Pons (tissue), 1 donor: ENCODE results near the gene KCNAB2.
A peak's percentile ranks its signal among the peaks of the same experiment; 100 is the strongest.
"Not testable (repeated sequence)": the region's sequence is repeated elsewhere in the genome, so short reads cannot be mapped to it uniquely, and the experiment has no call there.

Experiments used
- DNase-seq: peaks from one replicate; pipeline ENCODE4 v3.0.0-alpha.2; 2016; ENCODE audit warnings: low spot score

KCNAB2 gene

GRCh38 chr1:6054596-6054995 is 8.9 kb downstream of the KCNAB2 start:
- DNase-seq = no peak

DNA sequence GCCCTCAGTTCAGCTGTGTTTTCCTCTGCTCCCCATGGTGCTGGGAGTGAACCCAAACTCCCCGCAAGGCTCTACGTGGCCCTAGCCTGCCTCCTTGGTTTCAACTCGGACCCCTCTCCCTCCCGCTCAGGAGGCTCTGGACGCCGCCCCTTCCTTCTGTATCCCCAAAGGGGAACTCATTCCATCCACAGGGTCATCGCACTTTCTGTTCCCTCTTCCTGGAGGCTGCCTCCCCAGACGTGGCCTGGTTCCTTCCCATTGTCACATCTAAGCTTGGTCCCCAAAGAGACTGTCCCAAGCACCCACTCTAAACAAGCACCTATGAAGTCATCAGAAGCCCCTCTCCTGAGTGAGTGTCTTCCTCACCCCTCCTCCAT is 10.9 kb downstream of the KCNAB2 start:
- peak; percentile 42 for DNase-seq

DNA sequence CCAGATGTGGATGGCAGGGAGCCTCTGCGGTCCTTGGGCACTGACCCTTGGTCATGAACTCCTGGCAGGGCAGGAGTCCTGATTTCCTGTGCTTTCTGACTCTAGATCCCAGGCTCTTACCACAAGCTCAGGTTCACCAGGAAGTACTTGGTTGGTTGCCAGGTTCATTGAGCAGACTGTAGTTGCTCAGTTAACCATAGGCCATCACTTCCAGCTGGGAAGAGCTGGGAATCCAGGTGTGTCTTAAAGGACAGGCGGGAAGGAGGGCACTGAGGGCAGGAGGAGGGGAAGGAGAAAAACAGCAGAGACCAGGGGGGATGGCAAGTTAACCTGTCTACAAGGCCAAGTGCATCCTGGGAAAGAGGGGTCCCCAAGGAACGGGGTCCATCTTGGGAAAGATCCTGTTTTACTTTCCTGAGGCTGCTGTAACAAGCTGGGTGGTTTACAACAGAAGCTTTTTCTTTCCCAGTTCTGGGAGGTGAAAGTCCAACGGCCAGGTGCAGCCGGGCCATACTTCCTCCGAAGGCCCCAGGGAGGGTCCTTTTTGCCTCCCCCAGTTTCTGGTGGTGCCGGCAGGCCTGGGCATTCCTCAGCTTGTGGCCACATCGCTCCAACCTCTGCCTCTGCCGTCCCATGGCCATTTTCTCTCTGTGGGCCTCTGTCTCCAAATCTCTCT is 11.6 kb downstream of the KCNAB2 start:
- DNase-seq = no peak

DNA sequence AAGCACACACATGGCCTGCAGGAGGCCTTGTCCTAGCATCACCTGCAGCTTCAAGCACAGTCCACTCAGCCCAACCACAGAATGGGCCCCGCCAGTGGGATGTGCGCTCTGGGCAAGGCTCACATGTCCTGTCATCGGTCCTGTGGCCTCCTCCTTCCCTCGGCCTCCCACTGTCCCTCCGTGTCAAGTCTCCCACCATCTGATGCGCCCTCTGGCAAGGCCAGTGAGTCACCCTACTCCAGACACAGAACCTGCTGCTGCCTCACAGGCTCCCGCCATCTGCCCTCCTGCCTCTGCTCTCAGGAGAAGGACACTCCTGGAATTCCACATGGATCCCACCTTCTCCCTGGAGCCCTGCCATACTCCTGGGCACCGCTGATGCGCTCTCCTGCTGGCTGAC is 14.2 kb downstream of the KCNAB2 start:
- DNase-seq = no peak

DNA sequence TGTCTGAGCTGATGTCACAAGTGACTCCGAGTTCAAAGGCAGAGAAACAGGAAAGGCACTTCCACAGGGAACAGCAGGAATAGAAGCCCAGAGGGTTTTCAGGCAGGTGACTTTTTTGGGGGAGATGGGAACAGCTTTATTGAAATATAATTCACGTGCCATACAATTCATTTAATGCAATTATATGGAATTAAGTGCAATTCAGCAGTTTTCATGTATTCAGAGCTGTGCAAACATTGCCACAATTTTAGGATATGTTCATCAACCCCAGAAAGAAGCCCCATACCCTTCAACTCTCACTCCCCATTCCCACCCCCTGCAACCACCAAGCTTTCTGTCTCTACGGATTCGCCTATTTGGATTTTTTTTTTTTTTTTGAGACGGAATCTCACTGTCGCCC is 17.0 kb downstream of the KCNAB2 start:
- DNase-seq = no peak

DNA sequence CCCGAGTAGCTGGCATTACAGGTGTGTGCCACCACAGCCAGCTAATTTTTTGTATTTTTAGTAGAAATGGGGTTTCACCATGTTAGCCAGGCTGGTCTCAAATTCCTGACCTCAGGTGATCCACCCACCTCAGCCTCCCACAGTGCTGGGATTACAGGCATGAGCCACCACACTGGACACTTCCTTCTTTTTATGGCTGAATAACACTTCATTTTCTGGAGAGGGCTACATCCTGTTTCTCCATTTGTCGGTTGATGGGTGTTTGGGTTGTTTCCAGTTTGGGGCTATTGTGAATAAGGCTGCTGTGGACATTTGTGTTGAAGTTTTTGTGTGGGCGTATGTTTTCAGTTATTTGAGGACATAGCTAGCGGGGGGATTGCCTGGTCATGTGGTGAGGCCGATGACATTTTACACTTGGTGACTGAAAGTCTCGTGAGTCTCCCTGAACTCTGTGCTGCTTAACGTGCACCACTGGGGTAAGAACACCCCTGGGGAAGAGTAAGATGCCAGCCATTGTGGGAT is 17.9 kb downstream of the KCNAB2 start:
- DNase-seq = not testable (repeated sequence)

DNA sequence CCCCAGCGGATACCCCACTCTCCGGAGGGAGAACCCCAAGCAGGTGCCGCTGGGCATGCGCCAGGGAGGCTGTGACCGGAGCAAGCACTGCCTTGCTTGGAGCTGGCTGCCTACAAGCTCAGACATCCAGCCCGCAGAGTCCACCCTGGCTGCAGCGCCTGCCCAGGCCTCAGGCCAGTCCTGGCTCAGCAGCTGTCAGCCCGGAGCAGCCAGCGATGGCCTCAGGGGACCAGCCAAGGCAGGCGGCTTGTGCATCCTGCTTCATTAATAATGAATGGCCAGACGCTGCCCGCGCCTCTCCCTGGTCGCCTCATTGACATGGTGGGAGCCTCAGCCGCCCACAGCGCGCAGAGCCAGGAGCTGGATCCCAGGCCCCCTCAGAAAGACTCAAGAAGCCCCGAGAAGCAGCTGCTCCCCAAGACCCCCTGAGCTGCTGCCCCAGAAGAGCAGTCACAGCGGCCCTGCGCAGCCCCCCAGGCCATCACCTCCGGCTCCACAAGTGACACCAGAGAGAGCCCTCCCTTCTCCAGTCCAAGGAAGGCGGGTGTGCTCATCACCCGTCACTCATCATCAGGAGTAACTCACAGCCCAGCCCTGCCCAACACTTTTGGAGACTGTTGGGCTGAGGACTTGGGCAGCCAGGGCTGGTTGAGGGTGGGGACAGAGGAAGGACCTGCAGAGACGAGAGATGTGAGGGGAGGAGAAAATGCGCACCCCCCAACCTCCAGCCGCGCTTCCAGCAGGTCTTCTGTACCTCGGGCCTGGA is 19.6 kb downstream of the KCNAB2 start:
- DNase-seq = no peak

DNA sequence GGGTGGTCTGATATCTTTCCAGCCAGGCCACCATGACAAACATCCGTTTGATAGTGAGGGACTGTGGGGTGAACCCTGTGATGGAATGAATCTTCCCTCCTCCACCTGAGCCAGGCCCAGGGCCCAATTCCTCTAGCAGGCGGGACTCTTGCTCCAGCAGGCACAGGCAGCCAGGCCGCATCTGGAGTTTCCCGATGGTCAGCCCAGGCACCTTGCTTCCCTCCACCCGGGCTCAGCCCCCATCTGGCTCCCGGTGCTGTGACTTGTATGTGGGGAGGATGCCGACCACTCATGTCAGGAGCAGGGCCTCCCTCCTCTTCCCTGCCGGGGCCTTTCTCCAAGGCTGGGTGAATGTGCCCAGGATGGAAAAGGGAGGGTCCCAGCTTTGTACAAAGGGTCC is 21.0 kb downstream of the KCNAB2 start:
- no peak for DNase-seq

DNA sequence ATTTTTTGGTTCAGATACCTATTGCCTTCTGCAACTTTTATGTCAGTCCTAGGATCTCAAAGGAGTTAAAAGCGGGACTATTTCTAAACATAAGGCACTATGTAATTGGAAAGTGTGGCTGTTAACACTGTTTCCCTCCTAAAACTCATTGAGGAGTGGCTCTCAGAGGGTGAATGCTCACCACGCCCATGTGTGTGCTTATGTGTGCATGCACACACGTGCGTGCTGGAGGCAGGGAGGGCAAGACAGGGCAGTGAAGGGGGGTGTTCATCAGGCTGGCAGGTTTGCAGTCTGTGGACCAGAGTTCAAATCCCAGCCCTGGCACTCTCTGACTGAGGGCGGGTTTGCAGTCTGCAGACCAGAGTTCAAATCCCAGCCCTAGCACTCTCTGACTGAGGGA is 22.4 kb downstream of the KCNAB2 start:
- DNase-seq = no peak

DNA sequence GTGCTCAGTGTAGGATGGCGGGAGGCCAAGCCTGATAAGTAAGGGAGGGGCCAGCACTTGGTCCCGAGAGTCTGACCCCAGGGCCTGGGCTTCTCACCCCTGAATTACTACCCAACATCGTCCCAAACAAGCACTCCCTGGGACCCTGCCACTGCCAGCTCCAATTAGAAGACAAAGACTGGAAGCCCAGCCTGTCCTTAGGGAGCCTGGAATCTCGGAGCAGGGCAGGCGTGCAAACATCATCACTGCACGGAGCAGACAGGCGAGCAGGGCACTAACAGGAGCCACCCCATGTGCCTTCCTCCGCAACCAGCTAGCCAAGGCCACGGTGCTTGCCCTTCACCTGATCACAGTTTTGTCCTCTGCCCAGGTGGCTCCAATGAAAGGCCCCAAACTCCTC is 23.2 kb downstream of the KCNAB2 start:
- DNase-seq = no peak

GRCh38 chr1:6069573-6069972 is 23.9 kb downstream of the KCNAB2 start:
- DNase-seq = no peak

DNA sequence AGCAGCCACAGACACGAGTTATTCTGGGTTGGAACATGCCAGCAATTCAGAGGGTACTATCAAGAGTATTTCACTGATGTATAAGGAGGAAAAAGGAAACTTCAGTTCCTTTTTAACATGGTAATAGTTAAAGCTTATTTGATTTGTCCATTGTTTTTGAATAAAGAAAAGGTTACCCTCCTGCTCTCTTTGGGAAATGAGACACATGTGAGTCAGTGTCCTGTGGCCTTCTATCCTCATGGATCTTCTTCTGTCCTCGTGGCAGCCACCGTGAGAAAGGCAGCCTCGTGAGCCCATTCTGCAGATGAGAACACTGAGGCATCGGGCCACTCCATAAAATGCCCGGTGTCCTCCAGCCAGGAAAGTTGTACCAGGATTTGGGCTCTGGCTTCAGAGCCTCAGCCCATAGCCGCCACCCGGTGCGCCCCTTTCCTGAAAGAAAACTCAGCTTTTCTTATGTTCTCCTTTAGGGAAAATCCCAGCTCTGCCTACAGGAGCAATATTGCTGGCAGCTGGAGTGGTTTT is 24.8 kb downstream of the KCNAB2 start:
- no peak for DNase-seq

- no peak for DNase-seq
Measured at GRCh38 chr1:6071219-6071618, 25.5 kb downstream of the KCNAB2 start.

DNA sequence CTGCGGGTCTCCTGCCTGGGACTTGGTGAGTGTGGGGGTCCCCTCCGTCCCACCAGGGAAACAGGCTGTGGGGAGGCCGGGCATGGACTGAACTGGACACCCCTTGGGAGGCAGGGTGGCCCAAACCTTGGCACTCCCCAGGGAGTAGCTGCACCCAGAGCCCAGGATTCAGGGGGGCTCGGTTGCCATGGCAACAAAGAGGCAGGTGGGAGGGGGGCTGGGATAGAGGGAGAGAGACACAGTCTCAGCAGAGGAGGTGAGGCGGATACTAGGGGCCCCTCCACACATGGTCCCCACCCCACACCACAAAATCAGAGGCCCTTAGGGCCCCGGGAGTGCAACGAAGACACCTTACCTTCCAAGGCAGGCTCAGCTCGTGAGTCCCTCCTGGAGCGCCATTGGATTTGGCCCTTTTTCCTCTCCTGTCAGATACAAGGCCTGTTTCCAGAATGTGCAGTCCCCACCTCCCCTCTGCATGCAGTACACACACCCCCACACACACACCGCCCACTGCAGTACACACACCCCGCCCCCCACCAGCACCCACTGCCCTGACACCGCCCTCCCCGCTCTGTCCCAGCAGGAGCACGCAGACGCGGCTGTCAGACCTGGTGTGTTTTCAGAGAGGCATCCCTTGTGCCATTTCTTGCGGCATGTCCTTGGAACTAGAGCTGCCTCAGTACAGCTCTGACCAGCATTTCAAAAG is 27.2 kb downstream of the KCNAB2 start:
- DNase-seq = no peak

DNA sequence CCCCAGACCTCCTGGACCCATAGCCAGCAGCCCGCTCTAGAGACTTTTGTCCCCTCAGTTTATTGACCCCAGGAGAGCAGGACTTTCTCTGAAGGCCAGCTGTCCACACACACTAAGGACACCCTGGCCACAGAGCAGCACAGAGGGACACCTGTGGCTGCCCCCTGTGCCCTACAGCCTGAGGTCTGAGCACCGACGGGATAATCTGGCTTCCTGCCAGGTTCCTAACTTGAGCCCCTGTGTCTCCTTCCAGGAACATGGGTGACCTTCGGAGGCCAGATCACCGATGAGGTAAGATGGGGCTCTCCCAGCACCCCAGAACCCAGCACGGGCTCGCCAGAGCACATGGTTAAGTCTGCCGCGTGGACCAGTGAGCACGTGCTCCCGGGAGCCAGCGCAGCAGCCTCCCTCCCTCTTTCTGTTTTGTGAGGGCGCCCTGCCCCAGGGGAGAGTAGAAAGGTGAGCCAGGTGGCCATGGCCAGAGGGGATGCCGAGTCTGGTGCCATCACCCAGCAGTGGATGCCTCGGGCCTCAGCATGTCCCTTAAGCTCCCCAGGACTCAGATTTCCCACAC is 27.9 kb downstream of the KCNAB2 start:
- no peak for DNase-seq

DNA sequence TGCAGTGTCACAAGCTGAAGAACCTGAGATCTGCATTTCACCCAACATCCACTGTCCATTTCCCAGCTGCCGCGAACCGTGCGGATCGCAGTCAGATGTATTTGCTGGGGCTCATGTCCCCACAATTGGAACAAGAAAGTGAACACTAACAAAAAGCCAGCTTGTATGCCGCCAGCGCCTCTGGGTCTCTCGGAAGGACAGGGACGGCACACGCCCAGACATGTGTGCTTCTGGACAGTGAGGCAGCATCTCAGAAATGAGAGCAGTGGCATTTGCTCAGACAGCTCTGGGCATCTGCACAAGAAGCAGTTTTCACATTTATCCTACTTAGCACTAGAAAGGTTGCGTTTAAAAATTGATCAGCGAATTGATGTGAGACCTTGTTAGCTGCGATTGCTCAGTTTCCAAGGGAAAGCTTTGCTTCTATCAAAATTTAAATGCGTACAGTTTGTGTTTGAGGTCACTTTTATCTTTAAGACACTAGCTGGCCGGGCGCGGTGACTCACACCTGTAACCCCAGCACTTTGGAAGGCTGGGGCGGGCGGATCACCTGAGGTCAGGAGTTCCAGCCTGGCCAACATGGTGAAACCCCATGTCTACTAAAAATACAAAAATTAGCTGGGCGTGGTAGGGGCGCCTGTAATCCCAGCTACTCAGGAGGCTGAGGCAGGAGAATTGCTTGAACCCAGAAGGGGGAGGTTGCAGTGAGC is 28.7 kb downstream of the KCNAB2 start:
- DNase-seq = no peak

GRCh38 chr1:6075748-6076147 is 30.1 kb downstream of the KCNAB2 start:
- DNase-seq = no peak

DNA sequence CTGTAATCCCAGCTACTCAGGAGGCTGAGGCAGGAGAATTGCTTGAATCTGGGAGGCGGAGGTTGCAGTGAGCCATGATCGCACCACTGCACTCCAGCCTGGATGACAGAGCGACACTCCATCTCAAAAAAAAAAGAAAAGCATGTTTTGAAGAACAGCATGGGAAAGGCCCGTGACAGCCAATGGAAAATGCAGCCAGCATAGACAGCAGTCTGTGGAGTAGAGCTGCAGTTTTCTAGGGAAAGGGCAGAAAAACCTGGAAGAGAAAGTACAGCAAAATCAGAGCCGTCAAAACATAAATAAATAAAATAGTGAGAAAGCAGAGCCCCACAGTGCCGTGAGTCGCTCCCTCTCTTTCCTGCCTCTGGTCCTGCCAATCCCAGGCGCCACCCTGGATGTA is 31.4 kb downstream of the KCNAB2 start:
- DNase-seq = not testable (repeated sequence)

DNA sequence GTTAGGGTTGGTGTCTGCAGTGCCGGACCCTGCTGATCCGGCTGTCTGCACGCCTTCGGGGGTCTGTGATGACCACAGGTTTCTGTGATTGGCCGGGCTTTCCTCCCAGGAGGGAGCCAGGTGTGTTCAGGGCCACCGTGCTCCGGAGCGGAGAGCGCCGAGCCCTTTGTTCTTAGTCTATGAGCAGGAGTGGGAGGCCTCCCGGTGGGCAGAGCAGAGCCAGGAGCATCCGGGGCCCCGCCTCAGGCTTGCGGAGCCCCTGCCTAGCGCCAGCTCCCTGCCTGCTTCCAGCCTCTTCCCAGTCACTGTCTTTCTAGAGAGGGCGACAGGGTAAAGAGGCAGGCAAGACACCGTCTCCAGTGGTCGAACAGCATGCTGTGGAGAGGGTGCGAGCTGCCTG is 31.8 kb downstream of the KCNAB2 start:
- no peak for DNase-seq

DNA sequence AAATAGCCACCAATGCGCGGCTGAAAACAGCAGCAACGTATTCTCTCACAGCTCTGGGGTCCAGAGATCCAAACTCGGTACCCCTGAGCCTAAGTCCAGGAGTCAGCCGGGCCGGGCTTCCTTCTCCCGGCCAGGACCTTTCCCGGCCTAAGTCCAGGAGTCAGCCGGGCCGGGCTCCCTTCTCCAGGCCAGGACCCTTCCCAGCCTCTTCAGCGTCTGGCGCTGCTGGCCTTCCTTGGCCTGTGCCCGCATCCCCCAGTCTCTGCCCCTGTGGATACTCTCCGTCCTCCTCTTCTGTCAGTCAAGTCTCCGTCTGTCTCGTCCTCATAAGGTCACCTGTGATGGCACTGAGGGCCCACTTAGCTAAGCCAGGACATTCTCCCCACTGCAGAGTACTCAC is 32.2 kb downstream of the KCNAB2 start:
- no peak for DNase-seq

DNA sequence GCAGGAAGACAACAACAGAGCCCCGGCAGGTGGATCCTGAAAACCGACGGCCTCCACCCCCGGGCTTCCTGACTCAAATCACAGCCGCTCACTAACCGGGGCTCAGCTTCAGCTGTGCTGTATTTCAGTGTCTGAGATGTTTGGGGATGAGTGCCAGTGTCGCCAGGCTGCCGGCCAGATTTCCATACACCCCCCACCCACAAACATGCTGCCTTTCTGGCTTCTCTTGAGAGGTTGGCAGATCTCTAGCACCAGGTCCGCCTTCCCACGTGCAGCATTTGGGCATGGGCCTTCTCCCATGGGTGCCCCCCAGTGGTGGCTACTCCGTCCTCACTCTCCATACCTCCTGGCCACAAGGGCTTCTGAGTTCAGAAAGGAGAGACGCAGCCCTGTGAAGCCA is 34.8 kb downstream of the KCNAB2 start:
- DNase-seq = no peak

GRCh38 chr1:6081901-6082300 is 36.2 kb downstream of the KCNAB2 start:
- DNase-seq = no peak
